Activated CD8-positive, alpha-beta memory T cell treated with anti-CD3 and anti-CD28 coated beads for 36 hours (primary cell): ENCODE data around the gene NKX2-2. TPM values are rescaled to one million over a fixed set of nuclear protein-coding genes. Genes with fewer than 3 reads are reported as not detected.

Experiments
- CTCF ChIA-PET: fragments of 350-600 bp; sonication (Branson Sonifier 250); formaldehyde crosslinking; loops from one replicate; lab custom pipeline; 2021; ENCODE audit warnings: antibody characterized with exemption; lab: Charles Lee
- POLR2A ChIA-PET: fragments of 350-600 bp; sonication (Branson Sonifier 250); formaldehyde crosslinking; loops from one replicate; lab custom pipeline; 2021; ENCODE audit warnings: antibody characterized with exemption; lab: Charles Lee
- total RNA-seq, 2 experiments: library from RNA; stranded (reverse); gene quantifications; one replicate each; pipeline ENCODE4 v1.2.3, GENCODE V29; 2021

Gene NKX2-2
- total RNA-seq, 2 experiments from 2014 or later: not detected

DNA sequence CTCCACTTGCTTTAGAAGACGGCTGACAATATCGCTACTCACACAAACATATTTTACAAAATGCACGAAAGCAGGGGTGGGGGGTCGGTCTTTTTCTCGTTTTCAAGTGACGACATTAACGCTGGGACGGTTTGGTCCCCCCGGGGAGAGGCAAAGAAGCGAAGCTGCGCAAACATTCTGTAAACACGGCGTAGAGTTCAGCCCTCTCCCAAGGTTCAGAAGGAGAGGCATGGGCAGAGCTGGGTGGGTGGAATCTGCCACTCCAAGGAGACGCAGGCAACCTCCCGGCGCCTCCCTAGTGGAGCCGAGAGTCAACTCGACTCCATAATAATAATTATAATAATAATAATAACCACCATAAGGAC is 2.4 kb downstream of the NKX2-2 start:
- ChIA-PET POLR2A (no interaction called here), CTCF (no interaction called here)

- ChIA-PET CTCF (interaction anchor here (0.8 to 1.0 kb wide), 2 partner anchors 10 to 14 kb away, joined by 3 to 5 read pairs; no protein-coding TSS in a partner anchor), POLR2A (no interaction called here)
These were observed 3.2 kb downstream of the NKX2-2 start for GRCh38 chr20:21510414-21511384.

DNA sequence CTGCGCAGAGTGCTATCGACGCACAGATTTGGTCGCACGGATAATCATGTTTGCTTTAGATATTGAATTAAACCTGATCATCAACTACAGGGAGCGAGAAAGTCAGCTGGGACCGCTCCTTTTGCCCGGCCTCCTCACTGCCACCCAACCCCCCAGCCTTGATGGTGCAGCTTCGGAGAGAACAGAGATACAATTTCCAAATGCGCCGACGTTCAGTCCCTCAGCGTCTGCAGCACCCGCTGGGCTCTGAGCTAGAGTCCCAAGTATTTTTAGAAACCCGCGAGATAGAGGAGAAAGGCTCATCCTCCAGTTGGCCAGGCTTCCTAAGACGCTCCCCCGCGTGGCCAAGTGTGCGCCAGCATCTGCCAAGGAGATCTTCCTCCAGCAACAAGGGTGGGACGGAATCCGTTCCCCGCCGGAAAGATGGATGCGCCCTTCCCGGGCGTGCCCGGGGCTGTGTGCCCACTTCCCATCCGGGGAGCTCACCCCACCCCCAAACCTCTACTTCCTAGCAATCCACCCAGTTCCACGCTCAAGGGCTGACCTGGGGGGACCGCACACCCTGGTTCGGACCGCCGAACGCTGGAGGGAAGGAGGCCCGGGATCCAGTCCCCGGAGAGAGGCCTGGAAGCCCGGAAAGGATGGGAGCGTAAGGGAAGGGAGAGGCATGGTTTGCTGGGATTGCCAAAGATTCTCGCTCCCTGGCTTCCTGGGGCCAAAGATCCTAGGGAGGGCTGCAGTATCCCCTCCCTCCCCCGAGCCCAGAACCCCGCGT is 4.1 kb downstream of the NKX2-2 start:
- POLR2A ChIA-PET: no interaction called here
- CTCF ChIA-PET: interaction anchor here (0.8 to 1.0 kb wide), 2 partner anchors 11 to 15 kb away, joined by 3 to 5 read pairs; no protein-coding TSS in a partner anchor

DNA sequence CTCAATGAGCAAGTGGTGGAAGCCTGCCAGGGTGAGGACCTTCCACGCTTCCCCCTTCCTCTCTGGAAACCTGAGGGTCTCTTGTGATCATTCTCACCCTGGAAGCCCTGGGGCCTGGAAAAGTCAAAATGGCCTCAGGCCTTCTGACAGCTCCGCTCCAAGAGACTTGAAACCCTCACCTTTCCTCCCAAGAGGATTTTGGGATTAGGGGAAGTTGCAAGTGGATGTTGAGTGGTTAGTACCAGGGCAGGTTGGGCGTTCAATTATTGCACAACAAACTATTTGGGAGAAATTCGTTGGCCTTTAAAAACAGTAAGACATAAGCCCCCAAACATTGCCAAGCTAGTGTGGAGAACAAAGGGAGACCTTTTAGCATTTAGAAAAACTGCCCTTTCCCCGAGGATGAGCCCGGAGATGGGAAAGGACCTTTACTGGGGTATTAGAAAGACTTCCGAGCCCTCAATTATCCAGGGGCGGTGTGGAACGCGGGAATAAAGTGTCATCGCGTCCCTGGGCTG is 4.7 kb downstream of the NKX2-2 start:
- ChIA-PET POLR2A (no interaction called here), CTCF (no interaction called here)

DNA sequence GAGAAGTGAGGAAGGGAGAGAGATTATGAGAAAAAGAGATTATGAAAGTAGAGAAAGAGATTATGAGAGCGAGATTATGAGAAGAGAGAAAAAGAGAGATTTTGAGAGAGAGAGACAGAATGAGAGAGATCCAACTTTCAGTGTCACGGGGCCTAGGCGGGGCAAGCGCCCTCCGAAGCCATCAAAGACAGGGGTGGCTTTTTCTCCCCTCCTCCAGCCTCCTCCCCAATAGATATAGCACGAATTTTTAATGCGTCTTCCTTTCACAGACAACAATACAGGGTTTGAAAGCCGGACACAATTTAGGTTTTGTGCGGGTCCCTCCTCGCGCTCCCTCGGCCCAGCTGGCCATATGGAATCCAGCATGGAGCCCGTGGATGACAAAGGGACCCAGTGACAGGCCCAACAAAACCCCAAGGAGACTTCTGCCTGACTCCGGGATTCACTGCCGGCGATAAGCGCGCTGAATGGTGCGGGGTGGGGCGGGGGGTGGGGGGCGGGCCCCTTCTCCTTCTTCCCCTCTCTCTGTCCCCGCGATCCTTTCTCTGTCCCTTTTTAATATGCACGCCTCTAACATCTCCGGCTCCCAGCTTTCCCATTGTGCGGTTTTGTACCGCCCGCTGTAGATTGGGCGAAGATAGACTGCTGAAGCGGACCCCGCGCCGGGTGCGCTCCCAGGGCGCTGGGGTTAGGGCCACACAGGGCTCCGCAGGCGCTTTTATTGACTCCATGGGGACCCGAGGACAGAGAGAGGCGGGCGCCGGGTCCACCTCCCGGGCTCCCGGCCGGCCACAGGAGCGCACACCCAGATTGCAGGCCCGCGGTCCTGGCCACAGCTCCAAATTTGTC is 5.4 kb downstream of the NKX2-2 start:
- ChIA-PET POLR2A (no interaction called here), CTCF (interaction anchor here (1.3 to 6.4 kb wide), 2 partner anchors 64 to 272 kb away, joined by 4 to 92 read pairs; no protein-coding TSS in a partner anchor)

DNA sequence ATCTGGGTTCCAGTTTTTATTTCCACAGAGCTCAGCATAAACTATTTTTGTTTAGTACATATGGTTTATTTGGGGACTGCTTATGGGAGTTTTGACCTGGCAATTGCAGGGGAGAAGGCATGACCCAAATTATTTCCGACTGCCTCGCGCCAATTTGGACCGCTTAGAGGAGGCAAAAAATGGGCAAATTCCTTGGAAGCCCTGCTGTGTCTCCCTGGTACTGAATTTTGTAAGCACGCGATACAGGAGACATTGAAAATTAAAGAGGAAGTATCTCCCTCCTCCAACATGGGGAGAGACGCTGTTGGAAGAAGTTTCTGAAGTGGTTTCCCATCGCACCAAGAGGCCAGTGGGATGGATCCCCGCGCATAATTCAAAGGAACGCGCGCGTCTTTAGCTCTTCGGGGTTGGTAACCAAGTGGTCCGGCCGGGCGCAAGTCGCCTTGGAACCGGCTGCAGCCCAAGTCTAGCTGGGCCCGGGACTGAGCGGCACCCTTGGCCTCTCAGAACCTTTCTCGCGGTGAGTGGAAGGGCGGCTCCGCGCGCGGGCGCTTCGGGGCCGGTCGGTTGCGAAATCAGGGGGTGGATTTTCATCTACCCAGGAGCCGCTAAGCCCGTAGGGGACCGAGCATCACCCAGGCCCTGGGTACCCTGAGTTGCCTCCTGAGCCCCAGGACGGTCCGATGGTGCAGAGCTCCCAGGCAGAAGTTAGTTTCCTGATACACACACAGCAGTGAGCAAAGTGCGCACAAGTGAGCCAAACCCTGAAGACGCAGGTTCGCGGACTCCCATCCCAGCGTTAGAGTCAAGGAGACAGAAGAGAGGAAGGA is 6.2 kb downstream of the NKX2-2 start:
- CTCF ChIA-PET: interaction anchor here (1.3 to 6.4 kb wide), 3 partner anchors 10 to 272 kb away, joined by 4 to 92 read pairs (median 7); no protein-coding TSS in a partner anchor
- POLR2A ChIA-PET: no interaction called here

- ChIA-PET POLR2A (no interaction called here), CTCF (interaction anchor here (0.5 to 6.4 kb wide), 21 partner anchors 12 to 645 kb away, joined by 3 to 92 read pairs (median 3); partner anchors contain the start of genes KIZ and XRN2)
These were observed 7.9 kb downstream of the NKX2-2 start for GRCh38 chr20:21505810-21506530.

DNA sequence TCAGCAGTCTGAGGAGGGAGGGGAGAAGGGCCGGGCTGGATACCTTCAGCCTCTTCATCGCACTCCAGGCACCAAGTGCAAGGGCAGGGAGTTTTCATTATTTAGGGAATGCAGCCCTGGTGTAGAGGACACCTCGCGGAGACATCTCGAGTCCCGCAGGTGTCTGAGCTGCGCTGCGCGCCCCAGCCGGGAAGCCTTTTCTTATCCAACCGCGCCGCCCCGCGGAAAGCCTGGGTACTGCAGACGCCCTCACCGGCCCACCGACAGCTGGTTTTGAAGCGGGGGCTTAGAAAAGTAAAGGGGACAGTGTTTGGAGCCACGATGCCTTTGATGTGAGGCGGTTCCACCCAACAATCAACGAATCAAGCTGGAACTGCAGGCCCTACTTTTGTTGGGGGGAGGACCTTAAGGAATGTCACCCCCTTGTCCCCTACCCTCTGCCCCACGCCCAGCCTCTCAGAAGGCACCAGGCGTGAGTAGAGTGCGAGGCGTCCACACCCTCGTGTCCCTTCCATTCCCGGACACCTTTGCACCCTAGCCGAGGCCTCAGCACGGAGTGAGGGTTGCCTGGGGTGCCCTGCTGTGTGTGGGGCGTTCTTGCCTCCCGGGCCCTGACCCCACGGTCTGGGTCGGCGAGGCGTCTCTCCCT is 8.6 kb downstream of the NKX2-2 start:
- POLR2A ChIA-PET: no interaction called here
- CTCF ChIA-PET: interaction anchor here (0.5 to 6.4 kb wide), 19 partner anchors 12 to 647 kb away, joined by 3 to 92 read pairs (median 3); partner anchors contain the start of genes KIZ and XRN2

- ChIA-PET POLR2A (no interaction called here), CTCF (interaction anchor here (1.1 to 6.4 kb wide), 4 partner anchors 113 to 646 kb away, joined by 3 to 92 read pairs (median 10); no protein-coding TSS in a partner anchor)
These were observed 9.5 kb downstream of the NKX2-2 start for GRCh38 chr20:21504323-21504722.

DNA sequence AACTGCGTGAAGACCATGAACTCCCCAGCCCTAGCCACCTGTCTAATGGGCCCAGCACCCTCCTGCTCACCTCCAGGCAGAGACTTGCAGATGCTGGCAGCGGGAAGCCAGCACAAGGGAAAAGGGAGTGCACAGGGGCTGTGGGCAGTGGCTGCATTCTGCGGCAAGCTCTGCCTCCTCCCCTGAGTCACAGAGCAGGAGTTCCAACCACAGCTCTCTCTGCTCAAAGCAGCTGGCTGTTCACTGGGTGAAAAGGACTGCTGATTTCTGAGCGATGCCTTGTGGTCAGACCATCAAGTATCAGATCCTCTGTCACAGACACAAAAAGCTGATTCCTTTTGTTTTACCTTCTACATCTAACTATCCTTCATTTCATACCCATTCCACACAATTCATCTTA is 10.5 kb downstream of the NKX2-2 start:
- POLR2A ChIA-PET: no interaction called here
- CTCF ChIA-PET: interaction anchor here (0.8 to 6.4 kb wide), 3 partner anchors 15 to 267 kb away, joined by 3 to 92 read pairs (median 3); no protein-coding TSS in a partner anchor

- ChIA-PET POLR2A (no interaction called here), CTCF (interaction anchor here (2.3 kb wide), 1 partner anchor 266 kb away, joined by 10 read pairs; no protein-coding TSS in a partner anchor)
These were observed 12.7 kb downstream of the NKX2-2 start for GRCh38 chr20:21501184-21501583.

DNA sequence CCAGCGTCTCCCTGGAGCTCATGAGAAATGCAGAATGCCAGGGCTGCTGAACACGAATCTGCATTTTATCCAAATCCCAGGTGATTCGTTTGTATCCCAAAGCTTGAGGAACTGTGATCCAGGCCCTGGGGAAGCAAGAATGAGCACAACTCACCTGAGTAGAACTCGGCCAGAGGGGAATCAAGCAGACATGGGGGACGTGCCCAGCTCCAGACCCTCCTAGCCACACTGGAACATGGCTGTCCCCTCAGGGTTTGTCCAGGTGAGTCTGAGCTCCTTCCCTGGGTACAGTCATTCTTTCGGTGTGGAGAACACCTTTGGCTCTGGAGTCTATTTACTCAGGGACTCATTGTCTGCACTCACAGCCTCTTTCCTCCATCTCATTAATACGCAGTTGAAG is 13.3 kb downstream of the NKX2-2 start:
- POLR2A ChIA-PET: no interaction called here
- CTCF ChIA-PET: interaction anchor here (2.3 kb wide), 1 partner anchor 265 kb away, joined by 10 read pairs; no protein-coding TSS in a partner anchor

DNA sequence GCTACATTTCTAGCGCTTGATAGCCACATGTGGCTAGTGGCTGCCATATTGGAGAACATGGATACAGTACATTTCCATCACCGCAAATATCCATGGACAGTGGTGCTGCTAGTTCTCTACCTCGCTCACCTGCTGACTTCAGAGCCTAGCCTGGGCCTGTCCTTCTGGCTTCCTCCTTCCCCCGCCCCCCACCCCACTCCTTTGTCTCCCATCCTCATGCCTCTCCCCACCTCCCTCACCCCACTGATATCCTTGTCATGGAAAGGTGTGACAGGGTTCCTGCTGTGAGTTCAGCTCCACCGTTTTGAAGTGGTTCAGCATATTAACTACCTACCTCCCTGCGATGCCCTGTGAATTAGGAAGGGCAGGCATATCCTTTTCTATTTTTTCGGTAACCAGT is 14.2 kb downstream of the NKX2-2 start:
- CTCF ChIA-PET: interaction anchor here (2.3 kb wide), 1 partner anchor 264 kb away, joined by 10 read pairs; no protein-coding TSS in a partner anchor
- POLR2A ChIA-PET: no interaction called here

- CTCF ChIA-PET: no interaction called here
- POLR2A ChIA-PET: no interaction called here
These were observed 15.2 kb downstream of the NKX2-2 start for GRCh38 chr20:21498635-21499034.

DNA sequence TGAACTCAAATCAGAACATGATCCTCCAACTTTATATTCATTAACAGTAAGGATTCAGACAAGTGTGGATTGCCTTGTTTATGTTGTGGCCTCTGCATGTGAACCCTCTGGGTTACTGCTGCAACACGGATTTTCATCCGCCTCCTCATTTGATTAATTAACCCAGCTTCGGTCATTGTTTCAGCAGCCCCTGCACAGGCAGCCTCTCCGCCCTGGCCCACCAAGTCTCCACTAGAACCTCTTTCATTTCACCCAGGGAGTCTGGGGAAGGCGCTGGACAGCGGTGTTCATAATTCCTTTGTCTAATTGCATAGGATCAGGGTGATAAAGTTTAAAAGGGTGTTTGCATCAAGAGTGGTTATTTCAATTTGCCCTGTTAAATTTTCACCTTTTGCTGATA is 15.7 kb downstream of the NKX2-2 start:
- POLR2A ChIA-PET: no interaction called here
- CTCF ChIA-PET: no interaction called here

DNA sequence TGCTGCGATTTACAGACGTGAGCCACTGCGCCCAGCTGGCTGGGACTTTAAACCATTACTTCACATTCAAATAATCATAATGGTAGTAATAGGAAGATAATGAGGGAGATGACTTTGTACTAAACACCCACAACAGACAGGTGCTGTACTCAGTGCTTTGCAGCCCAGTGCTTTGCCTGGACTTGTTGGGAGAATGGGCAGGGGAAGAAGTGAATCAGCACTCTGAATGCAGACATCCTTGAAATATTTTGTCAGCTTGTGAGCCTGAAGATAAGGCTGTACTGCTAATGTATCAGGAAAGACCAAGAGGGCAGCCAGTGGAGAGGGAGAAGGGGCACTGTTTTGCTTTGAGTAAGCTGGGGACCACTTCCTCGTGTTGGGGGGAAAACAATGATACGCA is 17.4 kb downstream of the NKX2-2 start:
- CTCF ChIA-PET: interaction anchor here (0.8 kb wide), 1 partner anchor 12 kb away, joined by 3 read pairs; no protein-coding TSS in a partner anchor

More for the DNA sequence above, 17.4 kb downstream of the NKX2-2 start:
- POLR2A ChIA-PET: no interaction called here
